ENCODE data around the gene THAP6.
"Not testable (repeated sequence)": the region's sequence is repeated elsewhere in the genome, so short reads cannot be mapped to it uniquely, and the experiment has no call there.

Gene THAP6, protein sequence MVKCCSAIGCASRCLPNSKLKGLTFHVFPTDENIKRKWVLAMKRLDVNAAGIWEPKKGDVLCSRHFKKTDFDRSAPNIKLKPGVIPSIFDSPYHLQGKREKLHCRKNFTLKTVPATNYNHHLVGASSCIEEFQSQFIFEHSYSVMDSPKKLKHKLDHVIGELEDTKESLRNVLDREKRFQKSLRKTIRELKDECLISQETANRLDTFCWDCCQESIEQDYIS

DNA sequence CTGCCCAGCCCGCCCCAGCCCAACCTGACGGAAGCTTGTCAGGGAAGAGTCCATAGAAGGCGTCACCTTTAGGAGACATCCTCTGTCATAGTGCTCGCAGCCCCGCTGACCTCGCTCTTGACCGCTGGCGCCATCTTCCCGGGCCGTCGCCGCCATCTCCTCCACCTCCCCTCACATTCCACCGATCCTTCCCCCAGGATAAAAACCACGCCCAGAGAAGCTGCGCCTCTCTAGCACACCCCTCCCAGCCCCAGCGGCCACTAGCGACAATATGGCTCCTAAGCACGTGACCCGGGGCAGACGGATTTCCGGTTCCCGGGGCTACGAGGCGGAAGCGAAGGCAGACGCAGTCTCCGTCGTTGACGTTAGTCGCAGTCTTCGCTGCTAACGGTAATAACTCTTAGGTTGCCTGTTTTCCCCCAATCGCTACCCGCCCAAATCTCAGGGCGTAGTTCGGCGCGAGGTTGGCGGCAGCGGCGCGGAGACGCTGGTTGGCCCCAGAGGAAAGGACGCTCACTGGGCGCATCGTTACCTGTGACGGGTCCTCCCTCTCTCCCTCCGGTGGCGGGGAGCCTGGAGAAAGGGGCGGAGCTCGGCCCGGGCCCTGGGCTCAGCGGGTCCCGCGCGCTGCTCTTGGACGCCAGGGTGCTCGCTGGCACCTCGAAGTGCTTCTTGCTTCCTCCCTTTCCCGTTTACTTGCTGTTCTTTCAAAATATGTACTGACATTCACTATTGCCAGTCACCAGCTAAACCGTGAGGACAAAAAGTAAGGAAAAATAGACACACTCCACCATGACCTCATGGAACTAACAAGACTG is at the start of gene THAP6, which contains the start of gene RCHY1:
Gene THAP6, plus strand, starts transcription at position 343 of the 818 bp plus-strand sequence. CDS start 980 bp downstream, outside the sequence.
Gene RCHY1, minus strand, starts transcription at position 273 of the 818 bp plus-strand sequence. Its CDS starts 117 bp downstream, at position 156.
- DNase-seq, result peak; percentile 91

DNA sequence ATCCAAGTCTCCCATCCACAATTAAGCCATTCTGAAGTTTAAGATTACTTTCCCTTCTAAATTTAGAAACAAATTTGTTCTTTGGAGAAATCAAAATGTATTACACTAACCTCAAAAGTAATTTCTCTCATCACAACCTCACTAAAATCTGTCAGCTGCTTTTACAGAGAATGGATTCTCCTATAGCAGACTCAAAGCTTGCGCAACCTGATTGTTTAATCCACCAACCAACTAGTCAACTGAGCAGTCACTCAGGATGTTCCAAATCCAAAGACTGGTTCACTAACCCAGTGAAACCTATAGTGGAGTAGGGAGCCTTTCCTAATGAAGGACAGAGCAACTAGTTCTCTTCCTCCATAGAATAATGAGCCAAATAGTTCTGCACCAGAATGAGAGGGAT is 44.4 kb upstream of the THAP6 start:
- no peak for DNase-seq

DNA sequence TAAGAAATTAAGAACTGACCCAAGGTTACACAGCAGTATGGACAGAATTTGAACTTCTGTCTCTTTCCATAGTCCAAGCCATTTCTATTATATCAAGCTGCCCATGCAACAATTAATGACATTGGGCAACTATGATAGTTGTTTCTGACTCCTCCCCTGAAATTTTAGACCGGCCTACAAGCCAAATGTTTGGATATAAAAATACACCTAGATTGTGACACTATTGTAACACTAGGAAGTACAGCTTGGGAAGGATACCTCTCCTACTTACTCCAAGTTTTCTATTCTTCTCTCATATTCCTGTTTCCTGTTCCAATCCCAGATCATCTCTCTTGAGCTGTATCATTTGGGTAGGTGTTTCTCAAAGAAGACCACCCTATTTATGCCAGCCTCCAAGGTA is 43.5 kb upstream of the THAP6 start:
- DNase-seq, result no peak

DNA sequence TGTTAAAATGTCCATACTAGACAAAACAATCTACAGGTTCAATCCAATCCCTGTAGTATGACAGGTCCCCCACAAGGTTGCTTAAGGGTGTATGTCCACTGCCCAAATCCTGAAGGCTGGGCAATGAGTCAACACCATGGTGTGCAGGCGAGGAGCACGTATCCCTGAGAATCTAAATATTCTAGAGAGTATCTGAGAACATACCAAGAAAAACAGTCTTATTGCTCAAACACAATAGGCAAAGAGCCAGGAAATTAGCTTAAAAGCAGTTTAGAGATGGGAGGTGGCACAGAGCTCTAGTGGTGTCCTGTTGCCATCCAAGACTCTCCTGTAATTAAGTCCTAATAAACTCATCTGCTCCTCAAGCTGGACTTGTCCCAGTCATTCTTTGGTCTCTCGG is 37.1 kb upstream of the THAP6 start:
- DNase-seq, result no peak

- no peak for DNase-seq
Measured at GRCh38 chr4:75484190-75484589, 30.1 kb upstream of the THAP6 start.

- no peak for DNase-seq
Measured at GRCh38 chr4:75490155-75490554, 24.1 kb upstream of the THAP6 start.

DNA sequence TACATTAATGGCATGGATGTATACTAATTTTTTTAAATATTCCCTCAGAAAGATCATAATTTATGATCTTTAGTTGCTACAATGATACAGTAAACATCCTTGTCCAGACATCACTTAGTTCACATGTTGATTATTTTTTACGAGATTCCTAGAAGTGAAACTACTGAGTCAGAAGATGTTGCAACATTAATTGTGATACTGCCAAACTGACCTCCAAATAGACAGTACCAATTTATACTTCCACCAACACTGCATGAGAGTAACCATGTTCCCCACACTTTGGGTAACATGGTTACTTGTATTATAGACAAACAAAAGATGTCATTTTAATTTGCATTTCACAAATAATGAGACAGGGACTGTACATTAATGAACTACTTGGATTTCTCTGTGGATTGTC is 19.7 kb upstream of the THAP6 start:
- DNase-seq, result no peak

GRCh38 chr4:75495476-75495875 is 18.8 kb upstream of the THAP6 start:
- DNase-seq, result no peak

- no peak for DNase-seq
Measured at GRCh38 chr4:75496406-75496805, 17.9 kb upstream of the THAP6 start.

DNA sequence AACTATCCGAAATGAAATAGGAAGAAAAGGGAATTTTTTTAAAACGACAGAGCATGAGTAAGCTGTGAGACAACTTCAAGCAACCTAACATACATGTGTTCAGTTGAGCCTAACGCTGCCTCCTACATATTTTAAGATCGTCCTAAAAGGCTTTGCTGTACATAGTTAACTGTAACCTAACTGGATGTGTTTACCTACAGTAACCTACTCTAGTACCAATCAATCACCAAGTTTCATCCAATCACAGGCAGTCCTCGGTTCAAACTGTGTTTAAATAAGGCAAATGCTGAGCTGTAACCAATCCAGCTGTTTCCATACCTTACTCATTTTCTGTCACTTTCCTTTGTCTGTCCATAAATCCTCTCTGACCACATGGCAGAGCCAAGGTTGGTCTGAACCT is 17.1 kb upstream of the THAP6 start:
- DNase-seq, result no peak

DNA sequence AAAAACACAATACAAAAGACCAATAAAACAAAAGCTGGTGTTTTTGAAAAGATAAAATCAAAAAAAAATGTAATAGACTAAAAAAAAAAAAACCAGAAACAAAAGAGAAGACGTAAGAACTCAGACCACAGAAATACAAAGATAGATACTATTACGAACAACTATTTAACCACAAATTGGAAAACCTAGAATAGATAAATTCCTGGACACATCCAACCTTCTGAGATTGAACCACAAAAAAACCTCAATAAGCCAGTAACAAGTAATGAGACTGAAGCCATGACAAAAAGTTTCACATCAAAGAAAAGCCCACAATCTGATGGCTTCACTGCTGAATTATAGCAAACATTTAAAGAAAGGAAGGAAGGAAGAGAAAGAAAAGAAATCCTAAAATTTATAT is 16.2 kb upstream of the THAP6 start:
- DNase-seq, result no peak

GRCh38 chr4:75499900-75500299 is 14.4 kb upstream of the THAP6 start:
- DNase-seq, result no peak

DNA sequence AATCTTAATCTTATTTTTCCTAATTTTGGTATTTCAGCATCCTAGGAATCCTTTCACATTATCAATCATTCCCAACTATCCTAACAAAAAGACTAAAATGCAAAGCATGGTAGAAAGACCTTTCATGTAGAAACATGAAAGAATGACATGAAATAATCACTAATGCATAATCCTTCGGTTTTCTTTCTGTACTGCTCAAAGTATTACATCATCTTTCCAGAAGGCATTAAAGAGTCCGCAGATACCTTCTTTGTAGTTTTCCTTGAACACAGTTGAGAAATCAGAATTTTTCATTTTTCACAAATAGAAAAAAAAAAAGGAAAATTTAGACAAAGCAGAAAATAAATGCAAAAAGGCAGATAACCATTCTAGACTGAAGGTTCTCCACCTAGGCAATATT is 11.6 kb upstream of the THAP6 start:
- DNase-seq, result no peak

GRCh38 chr4:75505630-75506029 is 8.6 kb upstream of the THAP6 start:
- DNase-seq, result no peak

DNA sequence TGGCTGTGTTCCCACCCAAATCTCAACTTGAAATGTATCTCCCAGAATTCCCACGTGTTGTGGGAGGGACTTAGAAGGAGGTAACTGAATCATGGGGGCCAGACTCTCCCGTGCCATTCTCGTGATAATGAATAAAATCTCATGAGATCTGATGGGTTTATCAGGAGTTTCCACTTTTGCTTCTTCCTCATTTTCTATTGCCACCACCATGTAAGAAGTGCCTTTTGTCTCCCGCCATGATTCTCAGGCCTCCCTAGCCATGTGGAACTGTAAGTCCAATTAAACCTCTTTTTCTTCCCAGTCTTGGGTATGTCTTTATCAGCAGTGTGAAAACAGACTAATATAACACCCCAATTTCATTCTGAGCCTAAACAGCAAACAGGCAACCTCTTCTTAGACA is 4.7 kb upstream of the THAP6 start:
- DNase-seq, result not testable (repeated sequence)

DNA sequence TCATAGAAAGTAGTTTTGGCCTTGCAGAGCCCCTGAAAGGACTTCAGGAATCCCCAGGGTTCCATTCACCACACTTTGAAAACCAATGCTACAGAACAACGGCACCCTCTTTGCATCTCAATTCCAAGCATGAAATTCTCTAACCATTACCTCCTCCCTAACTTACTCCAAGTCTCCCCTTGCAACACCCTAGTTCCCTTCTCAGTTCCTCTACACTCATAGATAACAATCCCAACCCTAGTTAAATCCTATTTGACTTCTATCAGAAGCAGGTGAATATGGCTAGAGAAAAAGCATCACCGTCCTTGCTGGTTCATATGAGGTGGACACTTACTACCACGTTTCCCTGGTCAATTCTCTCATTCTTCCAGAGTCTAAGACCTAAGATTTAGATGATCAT is 2.4 kb upstream of the THAP6 start:
- DNase-seq, result no peak

DNA sequence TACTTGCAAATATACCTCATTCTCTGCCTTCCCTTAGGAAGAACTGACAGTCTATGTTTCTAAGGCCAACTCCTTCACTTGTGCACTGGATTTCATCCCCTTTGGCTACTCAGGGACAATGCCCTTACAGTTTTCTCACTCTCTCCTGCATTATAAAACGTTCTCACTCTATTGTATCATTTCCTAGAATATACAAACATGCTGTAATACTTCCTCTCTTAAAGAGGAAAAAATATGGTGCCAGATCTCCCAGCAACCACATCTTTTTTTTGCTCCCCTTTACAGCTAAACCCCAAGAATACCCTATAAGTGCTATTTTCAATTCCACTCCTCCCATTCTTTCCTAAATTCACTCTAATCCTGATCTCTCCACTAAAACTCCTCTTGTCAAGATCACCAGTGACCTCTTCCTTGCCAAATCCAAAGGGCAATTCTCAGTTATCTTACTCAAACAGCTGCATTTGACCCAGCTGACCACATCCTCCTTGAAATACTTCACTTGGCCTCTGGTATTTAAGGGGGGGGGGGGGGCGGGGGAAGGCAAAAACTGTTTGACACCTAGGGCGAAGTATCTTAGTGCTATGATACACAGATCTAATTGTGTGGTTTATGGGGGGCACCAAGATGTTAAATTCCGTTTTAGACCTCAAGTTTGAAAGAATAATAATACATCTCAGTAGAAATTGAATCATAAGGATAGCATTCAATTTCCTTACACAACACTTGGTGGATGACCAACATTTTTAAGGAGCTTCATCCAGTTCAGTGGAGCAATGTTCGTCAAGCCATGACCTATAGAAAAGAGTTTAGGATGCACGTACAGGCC is 1.7 kb upstream of the THAP6 start:
- no peak for DNase-seq

- DNase-seq, result no peak
Measured at GRCh38 chr4:75513526-75514130, 645 bp upstream of the THAP6 start.

DNA sequence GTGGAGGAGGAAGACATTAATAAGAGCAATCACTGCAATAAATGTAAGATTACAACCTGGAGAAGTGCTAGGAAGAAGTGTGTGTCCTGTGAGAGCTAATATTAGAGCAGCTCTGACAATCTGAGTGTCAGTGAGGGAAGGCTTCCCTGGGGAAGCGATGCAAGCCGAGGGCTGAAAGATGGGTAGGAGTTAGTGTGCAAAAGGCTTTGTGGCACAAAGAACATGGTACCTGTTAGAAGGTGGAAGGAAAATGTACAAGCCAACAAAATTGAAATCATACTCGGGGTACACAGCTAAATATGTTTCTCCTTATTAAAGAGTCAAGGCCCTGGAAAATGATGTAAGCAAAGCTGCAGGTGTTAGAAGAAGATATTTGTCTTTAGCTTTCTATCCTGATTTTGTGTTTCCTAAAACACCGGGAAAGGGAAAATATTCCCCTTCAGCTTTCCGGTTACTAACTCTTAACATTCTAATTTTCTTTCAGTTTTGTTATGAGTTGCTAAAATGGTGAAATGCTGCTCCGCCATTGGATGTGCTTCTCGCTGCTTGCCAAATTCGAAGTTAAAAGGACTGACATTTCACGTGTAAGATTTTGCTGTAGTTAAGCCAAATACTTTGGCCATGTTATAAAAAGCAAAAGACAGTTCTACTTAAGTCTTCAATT is 808 bp downstream of the THAP6 start:
- DNase-seq, result peak; percentile 10

DNA sequence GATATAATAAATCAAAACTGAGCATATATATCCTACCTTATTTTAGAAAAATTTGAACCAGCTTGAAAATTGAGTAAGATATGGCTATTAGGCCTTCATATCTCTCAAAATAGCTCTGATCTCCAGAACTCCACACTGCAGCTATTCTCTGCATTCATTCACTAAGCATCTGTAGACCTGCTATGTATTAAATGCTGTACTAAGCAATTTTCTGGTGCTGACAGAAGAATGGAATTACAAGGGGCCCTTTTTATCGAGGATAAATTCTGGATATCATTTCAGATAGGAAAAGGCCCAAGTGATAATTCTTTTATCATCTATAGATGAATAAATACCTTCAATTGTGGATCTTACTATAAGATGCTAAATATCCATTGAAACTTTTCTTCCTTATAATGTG is 1.9 kb downstream of the THAP6 start:
- DNase-seq, result no peak

GRCh38 chr4:75519452-75519851 is 5.2 kb downstream of the THAP6 start:
- DNase-seq, result not testable (repeated sequence)

DNA sequence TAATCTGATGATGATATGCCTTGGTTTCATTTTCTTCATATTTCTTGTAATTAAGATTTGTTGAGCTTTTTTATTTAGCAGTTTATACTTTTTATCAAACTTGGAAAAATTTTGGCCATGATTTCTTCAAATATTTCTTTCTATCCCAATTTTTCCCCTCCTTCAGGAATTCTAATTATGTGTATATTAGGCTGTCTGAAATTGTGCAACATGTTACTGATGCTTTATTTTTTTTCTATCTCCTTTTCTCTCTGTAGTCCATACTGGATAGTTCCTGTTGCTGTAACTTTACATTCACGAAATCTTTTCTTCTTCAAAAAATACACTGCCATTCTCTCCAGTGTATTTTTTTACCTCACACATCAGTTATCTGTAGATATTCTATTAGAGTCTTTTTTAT is 10.8 kb downstream of the THAP6 start:
- DNase-seq, result no peak

DNA sequence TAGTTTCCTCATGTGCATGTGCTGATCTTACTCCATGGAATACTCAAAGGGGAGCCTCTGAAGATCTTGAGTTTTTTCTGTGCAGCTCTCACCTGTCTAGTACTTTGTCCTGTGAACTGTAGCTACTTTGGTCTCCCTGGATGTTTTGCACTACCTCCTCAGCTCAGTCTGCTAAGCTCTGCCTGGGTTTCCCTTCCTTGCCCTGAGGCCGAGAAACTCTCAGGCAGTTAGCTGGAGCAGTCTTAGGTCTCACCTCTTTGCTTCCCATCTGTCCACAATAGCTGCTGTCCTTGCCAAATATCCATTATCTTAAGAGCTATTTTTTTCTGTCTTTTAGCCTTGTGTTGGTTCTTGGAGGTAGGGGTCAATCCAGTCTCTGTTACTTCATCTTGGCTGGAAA is 11.6 kb downstream of the THAP6 start:
- no peak for DNase-seq
